Activated B cell treated with CpG ODN at 0.5 μM for 24 hours (primary cell): ENCODE data around the gene UCN3. TPM values are rescaled to one million over a fixed set of nuclear protein-coding genes. Genes with fewer than 3 reads are reported as not detected.

ENCODE experiments used
- ATAC-seq: fragments of 200-7000 bp; cut with Tn5 transposase; one replicate; pipeline ENCODE4 v1.10.0; 2021; ENCODE audit warnings: low read depth, mild to moderate bottlenecking, moderate library complexity
- CTCF ChIA-PET: fragments of 350-600 bp; sonication (Branson Sonifier 250); formaldehyde crosslinking; loops from one replicate; lab custom pipeline; 2021; ENCODE audit warnings: antibody characterized with exemption; lab: Charles Lee
- POLR2A ChIA-PET: fragments of 350-600 bp; sonication (Branson Sonifier 250); formaldehyde crosslinking; loops from one replicate; lab custom pipeline; 2021; ENCODE audit warnings: antibody characterized with exemption; lab: Charles Lee
- DNase-seq: peaks from one replicate; pipeline ENCODE4 v3.0.0; 2022
- H3K27ac Mint-ChIP-seq: one replicate; pipeline ENCODE4 v1.8.0; 2020; ENCODE audit warnings: mixed read lengths
- H3K27me3 Mint-ChIP-seq: one replicate; pipeline ENCODE4 v1.8.0; 2021; ENCODE audit warnings: mixed read lengths
- H3K36me3 Mint-ChIP-seq: one replicate; pipeline ENCODE4 v1.8.0; 2021; ENCODE audit warnings: low read depth, mixed read lengths
- H3K4me1 Mint-ChIP-seq: one replicate; pipeline ENCODE4 v1.8.0; 2021; ENCODE audit warnings: mixed read lengths
- H3K4me3 Mint-ChIP-seq: one replicate; pipeline ENCODE4 v1.8.0; 2020; ENCODE audit warnings: mild to moderate bottlenecking, mixed read lengths
- H3K9me3 Mint-ChIP-seq: one replicate; pipeline ENCODE4 v1.8.0; 2020; ENCODE audit warnings: mixed read lengths
- CTCF ChIP-seq: fragments of 200-600 bp; IDR thresholded peaks from one replicate; pipeline ENCODE4 v1.8.0; 2022; ENCODE audit warnings: antibody characterized with exemption, mild to moderate bottlenecking
- intact Hi-C: fragments of 100-400 bp; cut with micrococcal nuclease; formaldehyde crosslinking; loops from one replicate; pipeline ENCODE4 v1.15.1; 2024
- total RNA-seq: library from RNA; stranded (reverse); gene quantifications from 2 replicates; pipeline ENCODE4 v1.2.3, GENCODE V29; 2022

Gene UCN3
- total RNA-seq, 1 donor from 2014 or later = not detected

GRCh38 chr10:5362873-5363272 is 1.9 kb upstream of the UCN3 start:
- no peak for TF ChIP-seq CTCF
- intact Hi-C loops = no loop called here
- H3K27me3 Mint-ChIP-seq = peaks cover 9% of the 10 kb centered on the region
- H3K9me3 Mint-ChIP-seq = no peaks in the 10 kb centered on the region
- H3K4me1 Mint-ChIP-seq = no peaks in the 10 kb centered on the region
- ATAC-seq = no peak
- H3K4me3 Mint-ChIP-seq = no peak overlapping the region
- no peaks in the 10 kb centered on the region for H3K36me3 Mint-ChIP-seq
- POLR2A ChIA-PET = no interaction called here
- CTCF ChIA-PET = no interaction called here
- DNase-seq = no peak
- no peak overlapping the region for H3K27ac Mint-ChIP-seq

GRCh38 chr10:5364374-5364773 is 392 bp upstream of the UCN3 start:
- intact Hi-C loops = no loop called here
- Mint-ChIP-seq H3K9me3 (no peaks in the 10 kb centered on the region), H3K27me3 (peaks cover 9% of the 10 kb centered on the region), H3K36me3 (no peaks in the 10 kb centered on the region), H3K4me1 (no peaks in the 10 kb centered on the region), H3K27ac (no peak overlapping the region), H3K4me3 (no peak overlapping the region)
- POLR2A ChIA-PET = no interaction called here
- DNase-seq (no peak), ATAC-seq (no peak)
- CTCF ChIA-PET = no interaction called here
- no peak for TF ChIP-seq CTCF

GRCh38 chr10:5365928-5366327 is 1.2 kb downstream of the UCN3 start:
- no peak overlapping the region for H3K4me3 Mint-ChIP-seq
- no peaks in the 10 kb centered on the region for H3K4me1 Mint-ChIP-seq
- peaks cover 2% of the 10 kb centered on the region for H3K9me3 Mint-ChIP-seq
- intact Hi-C loops = no loop called here
- DNase-seq = no peak
- ChIA-PET POLR2A (no interaction called here), CTCF (no interaction called here)
- H3K27me3 Mint-ChIP-seq = peaks cover 6% of the 10 kb centered on the region
- no peaks in the 10 kb centered on the region for H3K36me3 Mint-ChIP-seq
- no peak overlapping the region for H3K27ac Mint-ChIP-seq
- TF ChIP-seq CTCF = no peak
- no peak for ATAC-seq

GRCh38 chr10:5369362-5370158 is 4.8 kb downstream of the UCN3 start:
- no peak for TF ChIP-seq CTCF
- intact Hi-C loops = no loop called here
- Mint-ChIP-seq H3K9me3 (peaks cover 2% of the 10 kb centered on the region), H3K4me1 (no peaks in the 10 kb centered on the region), H3K4me3 (no peak overlapping the region), H3K27ac (no peak overlapping the region), H3K27me3 (peaks cover 7% of the 10 kb centered on the region), H3K36me3 (no peaks in the 10 kb centered on the region)
- no peak for ATAC-seq
- POLR2A ChIA-PET = no interaction called here
- CTCF ChIA-PET = no interaction called here
- no peak for DNase-seq

DNA sequence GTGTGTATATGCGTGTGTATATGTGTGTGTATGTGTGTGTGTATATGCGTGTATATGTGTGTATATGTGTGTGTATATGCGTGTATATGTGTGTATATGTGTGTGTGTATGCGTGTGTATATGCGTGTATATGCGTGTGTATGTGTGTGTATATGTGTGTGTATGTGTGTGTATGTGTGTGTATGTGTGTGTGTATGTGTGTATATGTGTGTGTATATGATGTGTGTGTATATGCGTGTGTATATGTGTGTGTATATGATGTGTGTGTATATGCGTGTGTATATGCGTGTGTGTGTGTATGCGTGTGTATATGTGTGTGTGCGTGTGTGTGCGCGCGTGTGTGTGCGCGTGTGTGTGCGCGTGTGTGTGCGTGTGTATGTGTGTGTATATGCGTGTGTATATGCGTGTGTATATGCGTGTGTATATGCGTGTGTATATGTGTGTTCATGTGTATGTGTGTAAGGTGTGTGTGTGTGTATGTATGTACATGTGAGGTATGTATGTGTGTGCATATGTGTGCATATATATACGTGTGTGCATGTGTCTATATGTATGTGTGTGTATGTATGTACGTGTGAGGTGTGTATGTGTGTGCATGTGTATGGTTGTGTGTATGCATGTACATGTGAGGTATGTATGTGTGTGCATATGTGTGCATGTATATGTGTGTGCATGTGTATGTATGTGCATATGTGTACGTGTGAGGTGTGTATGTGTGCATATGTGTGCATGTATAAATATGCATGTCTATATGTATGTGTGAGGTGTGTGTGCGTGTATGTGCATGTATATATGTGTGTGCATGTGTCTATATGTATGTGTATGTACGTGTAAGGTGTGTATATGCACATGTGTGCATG is 6.0 kb downstream of the UCN3 start:
- intact Hi-C loops = no loop called here
- H3K27ac Mint-ChIP-seq = no peak overlapping the region
- no peak for ATAC-seq

More for the DNA sequence above, 6.0 kb downstream of the UCN3 start:
- no peaks in the 10 kb centered on the region for H3K36me3 Mint-ChIP-seq
- peaks cover 2% of the 10 kb centered on the region for H3K9me3 Mint-ChIP-seq
- ChIA-PET CTCF (no interaction called here), POLR2A (no interaction called here)
- no peak overlapping the region for H3K4me3 Mint-ChIP-seq
- H3K4me1 Mint-ChIP-seq = no peaks in the 10 kb centered on the region
- peaks cover 8% of the 10 kb centered on the region for H3K27me3 Mint-ChIP-seq
- no peak for DNase-seq
- TF ChIP-seq CTCF = no peak
